Astrocyte (in vitro differentiated cells and primary cell): ENCODE results near the gene IRX6. TPM values are rescaled to one million over a fixed set of nuclear protein-coding genes. Genes with fewer than 3 reads are reported as not detected.

Source experiments
- DNase-seq: peaks from one replicate; pipeline ENCODE4 v3.0.0-alpha.2; 2010; ENCODE audit warnings: low read depth
- FAIRE-seq: peaks from 2 replicates; lab custom pipeline; 2011; peaks lifted over from hg19 to GRCh38; lab: Jason Lieb, UNC
- H2AFZ ChIP-seq: 2 replicates; pipeline ENCODE4 v1.6.0; 2012; ENCODE audit warnings: low read depth, low read length, inconsistent platforms
- H3K27ac ChIP-seq: 2 replicates; pipeline ENCODE4 v1.5.1; 2011; ENCODE audit warnings: low read depth, low read length, inconsistent platforms
- H3K27me3 ChIP-seq: 2 replicates; pipeline ENCODE4 v1.6.0; 2011; ENCODE audit warnings: low read length, inconsistent platforms; ENCODE audit not compliant: insufficient read depth
- H3K36me3 ChIP-seq: 2 replicates; pipeline ENCODE4 v1.5.1; 2011; ENCODE audit warnings: low read length, inconsistent platforms; ENCODE audit not compliant: insufficient read depth
- H3K4me1 ChIP-seq: 2 replicates; pipeline ENCODE4 v1.5.1; 2011; ENCODE audit warnings: low read length, inconsistent platforms; ENCODE audit not compliant: insufficient read depth
- H3K4me2 ChIP-seq: 2 replicates; pipeline ENCODE4 v1.6.0; 2012; ENCODE audit warnings: low read length, inconsistent platforms
- H3K4me3 ChIP-seq: 2 replicates; pipeline ENCODE4 v1.5.1; 2011; ENCODE audit warnings: low read depth, mild to moderate bottlenecking, low read length, inconsistent platforms; ENCODE audit not compliant: insufficient read depth
- H3K79me2 ChIP-seq: 2 replicates; pipeline ENCODE4 v1.6.0; 2012; ENCODE audit warnings: mild to moderate bottlenecking, low read length, inconsistent platforms; ENCODE audit not compliant: insufficient read depth
- H3K9ac ChIP-seq: 2 replicates; pipeline ENCODE4 v1.6.0; 2012; ENCODE audit warnings: mild to moderate bottlenecking, low read length, inconsistent platforms
- H3K9me3 ChIP-seq: 2 replicates; pipeline ENCODE4 v1.5.1; 2012; ENCODE audit warnings: low read depth, mild to moderate bottlenecking, low read length, inconsistent platforms; ENCODE audit not compliant: insufficient read depth
- H4K20me1 ChIP-seq: 2 replicates; pipeline ENCODE4 v1.6.0; 2012; ENCODE audit warnings: low read length, inconsistent platforms; ENCODE audit not compliant: insufficient read depth
- H3K27ac Mint-ChIP-seq: one replicate; pipeline ENCODE4 v1.8.0; 2021; ENCODE audit warnings: mild to moderate bottlenecking, mixed read lengths; ENCODE audit not compliant: unreplicated experiment
- H3K27me3 Mint-ChIP-seq: one replicate; pipeline ENCODE4 v1.8.0; 2021; ENCODE audit warnings: low read depth, mixed read lengths; ENCODE audit not compliant: unreplicated experiment
- H3K36me3 Mint-ChIP-seq: one replicate; pipeline ENCODE4 v1.8.0; 2021; ENCODE audit warnings: low read depth, mixed read lengths; ENCODE audit not compliant: unreplicated experiment
- H3K4me1 Mint-ChIP-seq: one replicate; pipeline ENCODE4 v1.8.0; 2021; ENCODE audit warnings: low read depth, mixed read lengths; ENCODE audit not compliant: unreplicated experiment
- H3K4me3 Mint-ChIP-seq: one replicate; pipeline ENCODE4 v1.8.0; 2021; ENCODE audit warnings: mild to moderate bottlenecking, moderate library complexity, mixed read lengths; ENCODE audit not compliant: unreplicated experiment
- H3K9me3 Mint-ChIP-seq: one replicate; pipeline ENCODE4 v1.8.0; 2021; ENCODE audit warnings: mild to moderate bottlenecking, mixed read lengths; ENCODE audit not compliant: unreplicated experiment
- CTCF ChIP-seq: IDR thresholded peaks from 2 replicates; pipeline ENCODE4 v1.5.1; 2011; ENCODE audit warnings: low read depth, mild to moderate bottlenecking, inconsistent platforms, low read length, moderate library complexity; ENCODE audit not compliant: insufficient read depth
- EZH2 ChIP-seq: IDR thresholded peaks from 2 replicates; pipeline ENCODE4 v1.6.1; 2012; ENCODE audit warnings: mild to moderate bottlenecking, low read length, inconsistent platforms; ENCODE audit not compliant: insufficient read depth
- total RNA-seq: library from RNA; stranded (reverse); gene quantifications from 2 replicates; pipeline ENCODE4 v1.2.1, GENCODE V29; 2021

Gene IRX6
- total RNA-seq, 1 donor from 2014 or later = not detected

GRCh38 chr16:55275869-55276268 lies 48.1 kb upstream of the IRX6 start:
- no peak for DNase-seq
- no peaks in the 10 kb centered on the region for H3K9me3 ChIP-seq
- H3K9me3 Mint-ChIP-seq = no peaks in the 10 kb centered on the region
- no peak overlapping the region for H3K9ac ChIP-seq
- no peak for FAIRE-seq
- H3K79me2 ChIP-seq = no peaks in the 10 kb centered on the region
- H3K27ac Mint-ChIP-seq = no peak overlapping the region
- no peak overlapping the region for H3K4me3 Mint-ChIP-seq
- H3K4me1 ChIP-seq = no peaks in the 10 kb centered on the region
- H3K4me3 ChIP-seq = no peak overlapping the region
- no peaks in the 10 kb centered on the region for H3K27me3 ChIP-seq
- H3K36me3 Mint-ChIP-seq = no peaks in the 10 kb centered on the region
- H3K4me1 Mint-ChIP-seq = no peaks in the 10 kb centered on the region
- peaks cover 31% of the 10 kb centered on the region for H3K27me3 Mint-ChIP-seq
- H4K20me1 ChIP-seq = no peaks in the 10 kb centered on the region
- H3K27ac ChIP-seq = no peak overlapping the region
- no peak overlapping the region for H2AFZ ChIP-seq
- no peaks in the 10 kb centered on the region for H3K36me3 ChIP-seq
- TF ChIP-seq CTCF = no peak
- no peak for TF ChIP-seq EZH2
- H3K4me2 ChIP-seq = no peak overlapping the region

GRCh38 chr16:55277536-55277935 lies 46.5 kb upstream of the IRX6 start:
- Histone ChIP-seq H3K4me2 (no peak overlapping the region), H3K79me2 (no peaks in the 10 kb centered on the region), H3K4me3 (no peak overlapping the region), H3K4me1 (no peaks in the 10 kb centered on the region), H3K9me3 (no peaks in the 10 kb centered on the region), H3K27me3 (no peaks in the 10 kb centered on the region), H2AFZ (no peak overlapping the region), H3K36me3 (no peaks in the 10 kb centered on the region), H3K27ac (no peak overlapping the region), H3K9ac (no peak overlapping the region), H4K20me1 (no peaks in the 10 kb centered on the region)
- DNase-seq (no peak), FAIRE-seq (no peak)
- peaks cover 2% of the 10 kb centered on the region for H3K9me3 Mint-ChIP-seq
- no peaks in the 10 kb centered on the region for H3K36me3 Mint-ChIP-seq
- H3K4me3 Mint-ChIP-seq = no peak overlapping the region
- H3K4me1 Mint-ChIP-seq = no peaks in the 10 kb centered on the region
- H3K27ac Mint-ChIP-seq = no peak overlapping the region
- TF ChIP-seq EZH2 (no peak), CTCF (no peak)
- H3K27me3 Mint-ChIP-seq = peaks cover 35% of the 10 kb centered on the region

- H3K9me3 ChIP-seq = no peaks in the 10 kb centered on the region
- H3K9ac ChIP-seq = no peak overlapping the region
- FAIRE-seq = no peak
- H3K4me3 Mint-ChIP-seq = no peak overlapping the region
- DNase-seq = no peak
- peaks cover 2% of the 10 kb centered on the region for H3K9me3 Mint-ChIP-seq
- H3K27ac Mint-ChIP-seq = no peak overlapping the region
- TF ChIP-seq CTCF (no peak), EZH2 (no peak)
- H3K4me3 ChIP-seq = no peak overlapping the region
- no peaks in the 10 kb centered on the region for H3K36me3 ChIP-seq
- H3K27ac ChIP-seq = no peak overlapping the region
- no peak overlapping the region for H3K4me2 ChIP-seq
- no peaks in the 10 kb centered on the region for H4K20me1 ChIP-seq
- no peak overlapping the region for H2AFZ ChIP-seq
- H3K27me3 Mint-ChIP-seq = peaks cover 35% of the 10 kb centered on the region
- H3K27me3 ChIP-seq = no peaks in the 10 kb centered on the region
- H3K4me1 Mint-ChIP-seq = no peaks in the 10 kb centered on the region
- H3K36me3 Mint-ChIP-seq = no peaks in the 10 kb centered on the region
- no peaks in the 10 kb centered on the region for H3K4me1 ChIP-seq
- no peaks in the 10 kb centered on the region for H3K79me2 ChIP-seq
Measured at GRCh38 chr16:55279598-55279997, 44.4 kb upstream of the IRX6 start.
